ENCODE results near the gene STRN3.
A peak's percentile ranks its signal among the peaks of the same experiment; 100 is the strongest.
"Not testable (repeated sequence)": the region's sequence is repeated elsewhere in the genome, so short reads cannot be mapped to it uniquely, and the experiment has no call there.

Gene STRN3, protein sequence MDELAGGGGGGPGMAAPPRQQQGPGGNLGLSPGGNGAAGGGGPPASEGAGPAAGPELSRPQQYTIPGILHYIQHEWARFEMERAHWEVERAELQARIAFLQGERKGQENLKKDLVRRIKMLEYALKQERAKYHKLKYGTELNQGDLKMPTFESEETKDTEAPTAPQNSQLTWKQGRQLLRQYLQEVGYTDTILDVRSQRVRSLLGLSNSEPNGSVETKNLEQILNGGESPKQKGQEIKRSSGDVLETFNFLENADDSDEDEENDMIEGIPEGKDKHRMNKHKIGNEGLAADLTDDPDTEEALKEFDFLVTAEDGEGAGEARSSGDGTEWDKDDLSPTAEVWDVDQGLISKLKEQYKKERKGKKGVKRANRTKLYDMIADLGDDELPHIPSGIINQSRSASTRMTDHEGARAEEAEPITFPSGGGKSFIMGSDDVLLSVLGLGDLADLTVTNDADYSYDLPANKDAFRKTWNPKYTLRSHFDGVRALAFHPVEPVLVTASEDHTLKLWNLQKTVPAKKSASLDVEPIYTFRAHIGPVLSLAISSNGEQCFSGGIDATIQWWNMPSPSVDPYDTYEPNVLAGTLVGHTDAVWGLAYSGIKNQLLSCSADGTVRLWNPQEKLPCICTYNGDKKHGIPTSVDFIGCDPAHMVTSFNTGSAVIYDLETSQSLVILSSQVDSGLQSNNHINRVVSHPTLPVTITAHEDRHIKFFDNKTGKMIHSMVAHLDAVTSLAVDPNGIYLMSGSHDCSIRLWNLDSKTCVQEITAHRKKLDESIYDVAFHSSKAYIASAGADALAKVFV

DNA sequence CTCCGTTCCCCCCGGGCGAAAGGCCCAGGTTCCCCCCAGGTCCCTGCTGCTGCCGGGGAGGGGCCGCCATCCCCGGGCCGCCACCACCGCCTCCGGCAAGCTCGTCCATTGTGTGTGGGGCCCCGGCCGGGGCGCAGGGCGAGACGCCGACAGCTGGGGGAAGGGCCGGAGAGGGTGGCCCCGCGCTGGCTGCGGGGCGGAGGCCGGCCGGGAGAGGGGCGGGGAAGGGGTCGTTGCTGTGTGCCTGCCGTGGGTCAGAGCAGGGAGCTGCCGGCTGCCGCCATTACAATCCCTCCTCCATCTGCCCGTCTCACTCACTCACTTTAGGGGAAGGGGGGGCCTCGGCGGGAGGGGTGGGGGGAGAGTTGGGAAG is at the start of gene STRN3:
STRN3 (minus strand) TSS at position 303 of the 373 bp plus-strand sequence; CDS start at position 109, 194 bp downstream.
- DNase-seq: no peak

DNA sequence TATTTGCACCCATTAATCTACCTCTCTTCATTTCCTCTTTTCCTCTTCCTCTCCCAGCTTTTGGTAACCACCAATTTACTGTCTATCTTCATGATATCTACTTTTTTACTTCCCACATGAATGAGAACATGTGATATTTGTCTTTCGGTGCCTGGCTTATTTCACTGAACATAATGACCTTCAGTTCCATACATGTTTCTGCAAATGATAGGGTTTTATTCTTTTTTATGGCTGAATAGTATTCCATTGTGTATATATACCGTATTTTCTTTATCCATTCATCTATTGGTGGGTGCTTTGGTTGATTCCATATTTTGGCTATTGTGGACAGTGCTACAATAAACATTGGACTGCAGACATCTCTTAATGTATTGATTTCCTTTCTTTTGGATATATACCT is 49.0 kb upstream of the STRN3 start:
- no peak for DNase-seq

DNA sequence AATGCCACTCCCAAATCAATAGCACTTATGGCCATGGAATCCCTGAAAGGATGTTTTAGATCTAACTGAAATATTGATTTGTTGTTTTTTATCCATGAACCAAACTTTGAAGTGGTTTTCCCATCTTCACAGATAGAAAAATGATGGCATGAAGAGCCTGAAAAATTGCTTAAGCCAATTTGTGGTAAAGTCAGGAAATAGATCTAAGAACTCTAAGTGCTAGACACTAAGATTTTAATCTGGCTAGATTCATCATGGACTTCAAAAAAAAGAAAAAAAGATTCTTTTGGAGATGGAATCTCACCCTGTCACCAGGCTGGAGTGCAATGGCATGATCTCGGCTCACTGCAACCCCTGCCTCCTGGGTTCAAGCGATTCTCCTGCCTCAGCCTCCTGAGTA is 45.0 kb upstream of the STRN3 start:
- no peak for DNase-seq

DNA sequence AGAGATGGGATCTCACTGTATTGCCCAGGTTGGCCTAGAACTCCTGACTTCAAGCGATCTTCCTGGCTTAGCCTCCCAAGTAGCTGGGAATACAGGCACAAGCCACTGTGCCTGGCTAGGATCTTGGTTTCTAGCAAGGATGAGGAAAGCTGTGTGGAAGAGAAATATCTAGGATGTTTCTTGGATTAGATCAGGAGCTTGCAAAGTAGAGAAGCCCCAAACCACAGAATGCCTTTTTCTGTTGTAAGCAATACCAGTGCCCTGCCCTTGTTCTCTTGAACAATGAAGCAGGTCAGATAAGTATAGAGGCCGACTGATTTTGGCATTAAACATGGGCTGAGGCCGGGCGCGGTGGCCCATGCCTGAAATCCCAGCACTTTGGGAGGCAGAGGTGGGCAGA is 44.3 kb upstream of the STRN3 start:
- DNase-seq: no peak

DNA sequence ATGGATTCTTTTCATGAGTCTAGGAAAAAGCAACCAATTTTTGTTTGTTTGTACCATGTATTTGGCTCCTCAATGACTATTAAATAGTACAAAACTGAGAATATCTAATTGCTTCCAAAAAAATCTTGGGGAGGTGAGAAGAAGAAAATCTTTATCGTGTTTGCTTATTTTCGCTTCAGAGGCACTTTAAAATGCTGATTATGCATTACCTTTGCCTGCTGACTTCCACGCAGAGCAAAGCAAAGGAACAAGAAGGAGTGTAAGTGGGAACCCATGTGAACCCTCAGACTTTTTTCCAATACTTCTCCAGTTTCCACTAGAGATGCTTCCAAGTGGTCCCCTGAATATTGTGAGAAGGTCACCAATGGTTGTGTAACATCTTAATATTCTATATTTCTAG is 43.2 kb upstream of the STRN3 start:
- DNase-seq: no peak

DNA sequence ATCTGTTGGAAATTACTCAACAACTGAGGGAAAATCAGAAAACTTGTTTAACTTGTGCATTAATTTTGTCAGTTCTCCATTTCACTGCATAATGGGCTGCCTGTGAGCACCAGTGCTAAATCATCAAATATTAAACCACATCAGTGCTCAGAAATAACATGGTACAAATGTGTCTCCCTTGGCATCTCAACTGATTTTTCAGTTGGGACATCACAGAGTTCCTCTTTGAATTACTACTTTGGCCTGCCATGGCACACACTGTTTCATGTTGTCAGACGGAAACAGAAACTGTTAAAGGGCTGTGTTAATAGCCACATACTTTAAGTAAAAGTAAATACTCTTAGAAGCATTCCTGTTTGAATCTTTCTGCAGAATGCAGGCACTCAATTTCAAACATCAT is 42.1 kb upstream of the STRN3 start:
- DNase-seq: no peak

DNA sequence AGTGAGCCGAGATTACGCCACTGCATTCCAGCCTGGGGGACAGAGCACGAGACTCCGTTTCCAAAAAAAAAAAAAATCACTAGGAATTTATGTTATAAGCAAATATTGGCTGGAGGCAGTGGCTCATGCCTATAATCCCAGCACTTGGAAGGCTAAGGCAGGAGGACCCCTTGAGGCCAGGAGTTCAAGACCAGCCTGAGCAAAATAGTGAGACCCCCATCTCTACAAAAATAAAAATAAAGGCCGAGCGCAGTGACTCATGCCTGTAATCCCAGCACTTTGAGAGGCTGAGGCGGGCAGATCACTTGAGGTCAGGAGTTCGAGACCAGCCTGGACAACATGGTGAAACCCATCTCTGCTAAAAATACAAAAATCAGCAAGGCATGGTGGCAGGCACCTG is 36.7 kb upstream of the STRN3 start:
- DNase-seq: not testable (repeated sequence)

DNA sequence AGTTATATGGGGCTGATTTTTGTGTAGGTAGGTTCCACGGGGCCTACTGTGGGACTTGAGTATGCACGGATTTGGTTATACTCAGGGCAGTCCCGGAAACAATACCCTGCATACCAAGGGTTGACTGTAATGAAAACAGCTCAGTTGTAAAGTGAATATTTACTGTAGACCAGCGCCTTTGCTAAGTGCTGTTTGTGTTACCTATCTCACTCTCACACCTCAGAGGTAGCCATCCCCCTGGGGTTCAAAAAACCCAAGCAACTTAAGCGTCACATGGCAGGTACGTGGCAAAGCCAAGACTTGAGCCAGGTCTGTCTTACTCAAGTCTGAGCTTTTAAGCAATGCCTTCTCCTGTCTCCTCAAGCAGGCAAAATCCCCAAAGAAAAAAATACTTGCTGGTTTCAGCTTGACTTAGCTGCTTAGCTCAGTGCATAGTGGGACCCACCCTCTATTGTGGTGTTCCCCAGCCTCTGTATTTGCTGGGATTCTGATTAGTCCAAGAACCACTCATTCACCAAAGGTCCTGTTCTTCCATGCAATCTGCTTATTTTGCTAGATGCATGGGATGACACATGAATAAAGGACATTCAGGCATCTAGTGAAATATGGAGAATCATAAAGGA is 34.2 kb upstream of the STRN3 start:
- no peak for DNase-seq

DNA sequence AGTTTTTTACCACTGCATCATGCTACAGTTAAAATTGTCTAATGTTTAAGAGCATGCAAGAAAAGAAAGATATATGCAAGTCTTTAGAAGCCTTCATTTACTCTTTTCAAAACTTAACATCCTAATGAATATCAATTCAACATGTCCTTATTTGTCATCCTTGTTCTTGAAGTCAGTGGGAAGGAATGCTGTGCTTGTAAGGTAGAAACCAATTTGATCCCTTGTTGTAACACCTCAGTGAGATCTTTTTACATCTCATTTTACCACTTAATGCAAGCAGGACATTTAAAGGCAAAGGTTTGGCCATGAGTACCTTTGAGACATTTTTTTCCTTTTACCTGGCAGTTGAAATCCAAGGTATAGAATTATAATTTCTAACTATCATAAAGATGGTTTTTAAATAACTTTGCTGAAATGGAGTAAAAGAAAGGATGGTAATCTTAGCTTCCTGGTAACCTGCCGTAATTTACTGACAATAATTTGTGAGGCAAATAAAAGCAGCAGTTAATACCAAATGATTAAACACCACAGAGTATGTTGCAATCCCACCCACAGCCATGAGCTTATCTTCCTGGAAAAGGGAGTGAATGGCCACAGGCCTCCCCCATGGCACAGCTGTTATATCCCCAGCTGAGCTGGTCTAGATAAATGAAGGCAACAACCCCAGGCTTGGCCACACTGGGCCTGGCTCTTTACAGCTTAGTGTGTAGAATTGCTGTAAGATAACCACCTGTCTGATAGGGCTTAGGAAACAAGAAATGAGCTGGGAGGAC is 33.2 kb upstream of the STRN3 start:
- peak; percentile 98 for DNase-seq

DNA sequence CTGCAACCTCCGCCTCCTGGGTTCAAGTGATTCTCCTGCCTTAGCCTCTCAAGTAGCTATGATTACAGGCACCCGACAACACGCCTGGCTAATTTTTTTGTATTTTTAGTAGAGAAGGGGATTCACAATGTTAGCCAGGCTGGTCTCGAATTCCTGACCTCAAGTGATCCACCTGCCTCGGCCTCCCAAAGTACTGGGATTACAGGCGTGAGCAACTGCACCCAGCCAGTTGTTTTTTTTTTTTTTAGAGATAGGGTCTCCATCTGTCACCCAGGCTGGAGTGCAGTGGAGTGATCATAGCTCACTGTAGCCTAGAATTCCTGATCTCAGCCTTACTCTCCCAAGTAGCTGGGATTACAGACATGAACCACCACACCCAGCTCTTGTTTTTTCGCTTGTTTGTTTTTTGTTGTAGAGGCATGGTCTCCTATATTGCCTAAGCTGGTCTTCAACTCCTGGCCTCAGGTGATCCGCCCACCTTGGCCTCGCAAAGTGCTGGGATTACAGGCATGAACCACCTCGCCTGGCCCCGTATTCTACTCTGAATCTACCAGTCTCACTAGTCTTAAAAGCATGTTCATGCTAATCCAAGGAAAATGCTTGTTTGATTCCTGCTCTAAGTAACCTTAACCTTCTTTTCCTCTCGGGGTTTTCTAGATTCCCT is 31.7 kb upstream of the STRN3 start:
- DNase-seq: no peak

DNA sequence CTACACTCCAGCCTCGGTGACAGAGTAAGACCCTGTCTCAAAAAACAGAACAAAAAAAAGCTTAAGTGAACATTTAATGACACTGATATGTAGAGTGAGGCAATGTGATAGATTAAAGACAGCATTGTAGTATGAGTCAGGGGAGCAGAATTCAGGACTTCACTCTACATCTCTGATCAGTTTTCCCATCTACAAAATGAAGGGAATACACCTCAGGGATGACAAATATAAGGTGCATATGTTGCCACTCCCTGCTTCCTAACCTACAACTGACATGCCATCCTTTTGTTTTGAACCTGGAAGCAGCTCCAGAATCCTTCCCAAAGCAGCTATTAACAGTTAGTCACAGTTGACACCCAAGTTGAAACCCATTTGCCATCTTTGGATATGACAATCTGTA is 30.9 kb upstream of the STRN3 start:
- DNase-seq: no peak

DNA sequence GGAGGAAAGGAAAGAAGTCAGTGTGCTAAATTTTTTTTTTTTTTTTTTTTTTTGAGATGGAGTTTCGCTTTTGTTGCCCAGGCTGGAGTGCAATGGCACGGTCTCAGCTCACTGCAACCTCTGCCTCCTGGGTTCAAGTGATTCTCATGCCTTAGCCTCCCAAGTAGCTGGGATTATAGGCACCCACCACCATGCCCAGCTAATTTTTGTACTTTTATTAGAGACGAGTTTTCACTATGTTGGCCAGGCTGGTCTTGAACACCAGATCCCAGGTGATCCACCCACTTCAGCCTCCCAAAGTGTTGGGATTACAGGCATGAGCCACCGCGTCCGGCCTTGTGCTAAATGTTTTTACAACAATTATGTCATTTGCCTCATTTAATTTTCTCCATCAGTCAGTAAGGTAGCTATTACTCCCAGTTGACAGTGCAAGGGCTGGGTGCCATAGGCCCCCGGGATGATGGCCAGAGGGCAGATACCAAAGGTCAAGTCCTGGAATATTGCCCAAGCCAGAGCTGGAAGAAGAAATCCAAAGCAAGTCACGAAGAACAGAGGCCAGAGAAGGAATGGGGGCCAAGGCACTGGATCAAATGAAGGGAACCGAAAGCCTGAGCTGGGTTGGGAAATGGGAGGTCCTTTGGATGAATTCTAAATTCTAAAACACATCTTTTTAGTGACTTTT is 26.9 kb upstream of the STRN3 start:
- not testable (repeated sequence) for DNase-seq

DNA sequence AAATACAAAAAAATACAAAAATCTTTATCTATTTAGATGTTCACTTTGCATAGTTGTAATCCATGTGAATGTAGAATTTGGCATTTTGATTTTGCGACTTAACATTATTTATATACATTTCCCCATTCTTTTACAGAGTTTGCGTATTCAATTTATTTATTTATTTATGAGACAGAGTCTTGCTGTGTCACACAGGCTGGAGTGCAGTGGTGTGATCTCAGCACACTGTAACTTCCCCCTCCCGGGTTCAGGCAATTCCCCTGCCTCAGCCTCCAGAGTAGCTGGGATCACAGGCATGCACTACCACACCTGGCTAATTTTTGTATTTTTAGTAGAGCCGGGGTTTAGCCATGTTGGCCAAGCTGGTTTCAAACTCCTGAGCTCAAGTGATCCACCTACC is 25.3 kb upstream of the STRN3 start:
- DNase-seq: no peak

DNA sequence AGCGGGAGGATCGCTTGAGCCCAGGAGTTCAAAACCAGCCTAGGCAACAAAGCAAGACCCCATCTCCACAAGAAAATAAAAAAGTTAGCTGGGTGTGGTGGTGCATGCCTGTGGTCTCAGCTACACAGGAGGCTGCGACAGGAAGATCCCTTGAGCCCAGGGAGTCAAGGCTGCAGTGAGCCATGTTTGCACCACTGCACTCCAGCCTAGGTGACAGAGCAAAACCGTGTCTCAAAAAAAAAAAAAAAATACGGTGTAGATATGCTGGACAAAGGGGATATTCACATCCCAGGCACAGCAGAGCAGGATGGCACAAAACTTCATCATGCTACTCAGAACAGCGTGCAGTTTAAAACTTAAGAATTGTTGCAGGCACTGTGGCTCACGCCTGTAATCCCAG is 24.8 kb upstream of the STRN3 start:
- DNase-seq: no peak

DNA sequence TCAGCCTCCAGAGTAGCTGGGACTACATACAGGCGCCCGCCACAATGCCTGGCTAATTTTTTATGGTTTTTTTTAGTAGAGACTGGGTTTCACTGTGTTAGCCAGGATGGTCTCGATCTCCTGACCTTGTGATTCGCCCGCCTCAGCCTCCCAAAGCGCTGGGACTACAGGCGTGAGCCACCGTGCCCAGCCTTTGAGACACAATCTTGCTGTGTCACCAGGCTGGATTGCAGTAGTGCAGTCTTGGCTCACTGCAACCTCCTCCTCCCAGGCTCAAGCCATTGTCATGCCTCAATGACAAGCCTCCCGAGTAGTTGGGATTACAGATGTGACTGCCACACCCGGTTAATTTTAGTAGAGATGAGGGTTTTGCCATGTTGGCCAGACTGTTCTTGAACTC is 21.3 kb upstream of the STRN3 start:
- DNase-seq: no peak

DNA sequence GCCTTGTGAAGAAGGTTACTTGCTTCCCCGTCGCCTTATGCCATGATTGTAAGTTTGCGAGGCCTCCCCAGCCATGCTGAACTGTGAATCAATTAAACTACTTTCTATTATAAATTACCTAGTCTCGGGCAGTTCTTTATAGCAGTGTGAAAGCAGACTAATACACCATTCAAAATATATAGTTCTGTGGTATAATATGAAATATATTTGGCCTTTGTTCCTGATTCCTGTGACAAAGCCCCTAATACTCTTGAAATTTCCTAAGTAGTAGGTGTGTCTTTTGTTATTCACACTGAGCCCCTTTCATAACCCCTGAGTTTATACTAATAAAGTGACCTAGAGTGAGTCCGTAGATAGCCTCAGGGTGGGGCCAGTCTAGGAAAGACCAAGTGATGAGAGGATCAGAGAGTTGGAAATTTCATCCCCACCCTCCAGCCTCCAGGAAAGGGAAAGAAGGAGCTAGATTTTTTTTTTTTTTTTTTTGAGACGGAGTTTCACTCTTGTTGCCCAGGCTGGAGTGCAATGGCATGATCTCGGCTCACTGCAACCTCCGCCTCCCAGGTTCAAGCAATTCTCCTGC is 19.4 kb upstream of the STRN3 start:
- no peak for DNase-seq

DNA sequence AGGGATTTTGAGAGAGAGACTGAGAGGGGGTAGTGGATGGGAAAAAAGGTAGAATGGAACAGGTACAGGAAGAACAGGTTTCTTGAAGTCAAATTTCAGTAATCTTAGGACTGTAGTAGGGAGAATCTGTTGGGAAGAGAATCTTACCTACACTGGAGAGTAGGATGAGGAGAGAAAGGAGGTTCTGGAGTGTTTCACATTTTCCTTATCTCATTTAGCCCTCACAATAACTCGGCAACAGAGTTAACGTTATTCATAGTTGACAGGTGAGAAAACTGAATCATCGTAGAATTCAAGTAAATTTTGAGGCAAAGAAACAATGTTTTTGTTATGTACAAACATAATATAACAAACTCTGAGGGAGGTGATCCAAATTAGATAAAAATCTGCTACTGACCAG is 17.2 kb upstream of the STRN3 start:
- no peak for DNase-seq

DNA sequence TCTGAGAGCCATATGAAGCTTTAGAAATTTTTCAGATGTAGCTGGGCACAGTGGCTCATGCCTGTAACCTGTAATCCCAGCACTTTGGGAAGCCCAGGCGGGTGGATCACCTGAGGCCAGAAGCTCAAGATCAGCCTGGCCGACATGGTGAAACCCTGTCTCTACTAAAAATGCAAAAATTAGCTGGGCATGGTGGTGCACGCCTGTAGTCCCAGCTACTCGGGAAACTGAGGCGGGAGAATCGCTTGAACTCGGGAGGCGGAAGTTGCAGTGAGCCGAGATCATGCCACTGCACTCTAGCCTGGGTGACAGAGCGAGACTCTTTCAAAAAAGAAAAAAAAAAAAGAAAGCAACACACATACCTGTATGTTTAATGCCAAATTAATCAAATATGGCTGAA is 16.7 kb upstream of the STRN3 start:
- DNase-seq: not testable (repeated sequence)

DNA sequence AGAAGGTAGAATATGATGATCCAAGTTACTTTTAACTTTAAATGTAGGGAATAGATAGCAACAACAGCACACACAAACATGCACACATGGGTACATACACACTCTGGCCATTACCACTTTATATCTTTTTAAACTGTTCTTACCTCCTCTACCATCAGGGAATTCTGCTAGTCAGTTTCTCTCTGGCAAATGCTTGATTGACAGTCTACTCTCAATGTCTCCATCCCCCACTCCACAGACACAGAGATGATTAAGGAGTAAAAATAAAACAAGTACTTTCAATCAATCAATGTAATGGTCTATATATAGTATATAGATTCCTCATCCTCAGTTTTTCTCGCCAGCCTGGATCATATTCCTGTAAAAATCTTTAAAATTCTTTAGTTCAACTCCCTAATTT is 16.1 kb upstream of the STRN3 start:
- no peak for DNase-seq

DNA sequence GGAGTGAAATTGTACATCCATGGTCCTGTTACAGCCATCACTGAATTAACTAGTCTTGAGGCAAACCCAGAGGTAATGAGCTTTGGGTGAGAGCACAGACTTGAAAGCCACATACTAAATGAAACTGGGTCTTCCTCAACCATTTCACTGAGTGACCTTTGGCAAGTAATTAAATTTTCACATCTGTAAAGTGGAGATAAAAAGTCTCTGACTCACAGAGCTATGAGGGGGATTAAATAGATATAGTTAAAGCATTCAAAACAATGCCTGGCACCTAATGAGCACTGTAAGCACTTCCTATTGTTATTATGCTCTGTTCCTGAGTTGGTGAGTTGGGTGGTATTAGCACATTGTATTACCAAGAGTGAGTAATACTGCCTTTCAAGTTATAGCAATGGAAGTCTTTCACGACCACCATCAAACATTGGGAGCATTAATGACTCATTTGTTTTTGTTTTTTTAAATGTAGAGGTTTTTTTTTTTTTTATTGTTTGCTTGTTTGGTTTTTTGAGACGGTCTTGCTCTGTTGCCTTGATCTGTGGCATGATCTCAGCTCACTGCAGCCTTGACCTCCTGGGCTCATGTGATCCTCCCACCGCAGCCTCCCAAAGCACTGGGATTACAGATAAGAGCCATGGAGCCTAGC is 12.5 kb upstream of the STRN3 start:
- DNase-seq: peak; percentile 91

DNA sequence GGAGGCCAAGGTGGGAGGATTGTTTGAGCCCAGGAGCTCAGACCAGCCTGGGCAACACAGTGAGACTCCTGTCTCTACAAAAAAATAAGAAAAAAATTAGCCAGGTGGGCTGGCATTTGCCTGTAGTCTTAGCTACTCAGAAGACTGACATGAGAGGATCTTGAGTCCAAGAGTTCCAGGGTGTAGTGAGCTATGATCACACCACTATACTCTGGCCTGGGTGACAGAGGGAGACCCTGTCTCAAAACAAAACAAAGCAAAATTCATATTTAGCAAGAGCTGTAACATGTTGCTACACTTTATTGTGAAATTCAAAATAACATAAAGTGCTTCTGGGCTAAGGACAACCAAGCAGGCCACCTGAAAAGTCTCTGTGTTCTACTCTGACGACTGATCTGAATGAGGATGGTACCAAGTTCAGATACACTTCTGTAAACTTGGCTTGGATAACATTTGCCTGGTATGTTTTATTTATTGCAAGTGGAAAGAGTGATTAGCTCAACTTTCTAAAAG is 11.6 kb upstream of the STRN3 start:
- DNase-seq: peak; percentile 56

Measured in OCI-M1 (cell line).